ENCODE measurements around the gene FAM118A.
A peak's percentile ranks its signal among the peaks of the same experiment; 100 is the strongest.
"Not testable (repeated sequence)": the region's sequence is repeated elsewhere in the genome, so short reads cannot be mapped to it uniquely, and the experiment has no call there.

The FAM118A gene

DNA sequence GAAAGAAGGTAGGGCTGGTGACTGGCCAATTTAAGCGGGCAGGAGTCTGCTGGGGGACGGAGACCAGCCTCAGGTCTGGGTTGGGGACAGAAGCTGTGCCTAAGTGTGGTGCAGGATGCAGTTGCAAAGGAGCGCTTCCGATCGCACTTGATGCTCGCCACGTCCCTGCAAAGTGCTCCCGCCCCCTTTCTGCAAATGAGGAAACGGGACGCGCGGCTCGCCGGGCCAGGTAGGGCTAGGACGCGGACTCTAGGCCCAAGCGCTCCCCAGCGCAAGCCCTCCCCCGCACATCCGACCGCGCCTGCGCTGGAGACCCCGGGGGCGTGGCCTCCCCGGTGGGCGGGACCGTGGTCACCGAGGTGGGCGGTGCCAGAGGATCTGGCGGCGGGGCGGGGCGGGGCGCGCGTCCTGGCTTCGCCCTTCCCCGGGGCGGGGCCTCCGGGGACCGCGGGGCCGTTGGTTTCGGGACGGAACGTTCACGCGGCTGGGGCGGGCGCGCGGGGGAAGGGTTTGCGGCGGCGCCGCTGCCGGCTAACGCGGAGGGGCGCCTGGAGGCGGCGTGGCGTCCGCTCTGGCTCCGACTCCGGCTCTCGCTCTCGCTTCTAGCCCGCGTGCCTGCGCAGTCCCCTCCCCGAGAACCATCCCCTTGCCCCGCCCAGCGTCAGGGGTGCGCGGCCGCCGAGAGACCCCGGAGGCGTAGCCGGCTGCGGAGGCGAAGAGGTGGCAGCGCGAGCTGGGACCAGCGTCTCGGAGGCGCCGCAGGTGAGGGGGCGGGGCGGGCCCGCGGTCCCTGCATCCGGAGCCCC lies at the start of gene FAM118A:
FAM118A (plus strand) TSS at position 513 of the 806 bp plus-strand sequence. CDS start 12,446 bp downstream, outside the sequence.
- peak; percentile 95 for DNase-seq (ENCODE audit: low spot score)

DNA sequence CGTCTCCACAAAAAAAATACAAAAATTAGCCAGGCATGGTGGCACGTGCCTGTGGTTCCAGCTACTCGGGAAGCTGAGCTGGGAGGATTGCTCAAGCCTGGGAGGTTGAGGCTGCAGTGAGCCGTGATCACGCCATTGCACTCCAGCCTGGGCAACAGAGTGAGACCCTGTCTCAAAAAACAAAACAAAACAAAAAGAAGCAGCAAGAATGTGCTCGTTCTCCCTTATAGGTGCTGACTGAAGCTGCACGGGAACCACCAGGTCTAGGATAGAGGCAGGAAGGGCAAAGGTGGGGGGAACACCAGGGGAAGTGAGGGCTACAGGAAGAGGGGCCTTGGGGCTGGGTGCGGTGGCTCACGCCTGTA lies 49.4 kb upstream of the FAM118A start:
- not testable (repeated sequence) for DNase-seq (ENCODE audit: low spot score)

DNA sequence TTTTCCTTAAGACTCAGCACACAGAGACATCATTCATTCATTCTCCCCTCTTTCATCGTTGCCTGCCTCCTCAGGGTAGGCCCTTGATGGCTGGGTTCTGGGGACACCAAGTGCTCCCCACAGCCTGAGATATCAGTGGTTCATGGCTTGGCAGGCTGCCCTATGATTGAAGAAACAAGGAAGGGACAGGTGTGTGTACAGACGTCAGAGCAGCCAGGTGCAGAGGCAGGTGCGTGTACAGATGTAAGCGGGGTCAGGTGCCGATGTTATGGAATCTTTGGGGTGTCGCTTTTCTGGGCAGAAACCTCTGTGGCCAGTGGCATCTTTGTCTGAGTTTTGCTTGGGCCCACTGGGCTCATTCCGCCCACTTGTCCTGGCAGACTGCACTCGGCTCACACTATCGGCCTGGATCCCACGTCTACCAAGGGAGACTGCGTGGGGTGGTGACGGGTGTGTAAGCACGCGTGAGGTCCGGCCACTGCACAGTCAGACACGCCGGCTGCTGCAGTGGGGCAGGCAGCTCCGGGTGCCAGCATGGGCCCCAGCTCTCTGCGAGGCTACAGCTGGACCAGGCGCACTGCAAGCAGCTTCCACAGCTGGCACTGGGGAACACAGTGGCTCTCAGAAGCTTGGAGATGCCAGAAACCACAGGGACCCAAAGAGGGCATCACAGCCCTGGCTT lies 48.2 kb upstream of the FAM118A start:
- no peak for DNase-seq (ENCODE audit: low spot score)

DNA sequence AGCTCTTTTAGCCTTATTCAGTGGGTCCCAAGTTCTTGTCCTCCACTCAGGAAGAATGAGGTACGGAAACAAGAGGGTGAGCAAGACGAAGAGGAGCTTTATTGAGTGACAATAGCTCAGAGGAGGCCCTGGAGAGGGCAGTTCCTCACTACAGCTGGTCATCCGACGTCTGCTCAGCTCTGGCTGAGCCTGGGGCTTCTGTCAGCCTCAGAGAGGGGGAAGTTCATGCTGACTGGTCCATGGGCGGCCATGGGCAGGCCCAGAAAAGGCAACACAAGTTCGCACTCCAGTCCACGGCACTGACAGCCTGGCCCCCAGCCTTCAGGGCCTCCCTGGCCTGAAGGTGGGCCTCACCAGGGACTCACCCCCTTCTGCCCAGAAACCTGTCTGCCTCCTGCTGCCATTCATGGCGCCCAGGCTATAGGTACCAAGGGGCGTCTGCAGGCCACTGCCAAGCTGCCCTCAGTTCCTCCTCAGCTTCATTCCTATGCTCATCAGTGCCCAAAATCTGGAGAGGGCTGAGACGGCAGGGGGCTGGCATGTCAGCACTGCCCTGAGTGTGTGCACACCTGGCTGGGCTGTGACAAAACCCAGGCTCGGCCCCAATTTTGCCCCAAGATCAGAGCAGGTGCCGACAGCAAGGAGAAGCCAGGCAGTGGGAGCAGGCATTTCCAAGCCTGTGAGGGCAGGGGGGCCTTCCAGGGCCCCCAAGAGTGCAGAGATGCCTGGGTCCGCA lies 47.4 kb upstream of the FAM118A start:
- no peak for DNase-seq (ENCODE audit: low spot score)

DNA sequence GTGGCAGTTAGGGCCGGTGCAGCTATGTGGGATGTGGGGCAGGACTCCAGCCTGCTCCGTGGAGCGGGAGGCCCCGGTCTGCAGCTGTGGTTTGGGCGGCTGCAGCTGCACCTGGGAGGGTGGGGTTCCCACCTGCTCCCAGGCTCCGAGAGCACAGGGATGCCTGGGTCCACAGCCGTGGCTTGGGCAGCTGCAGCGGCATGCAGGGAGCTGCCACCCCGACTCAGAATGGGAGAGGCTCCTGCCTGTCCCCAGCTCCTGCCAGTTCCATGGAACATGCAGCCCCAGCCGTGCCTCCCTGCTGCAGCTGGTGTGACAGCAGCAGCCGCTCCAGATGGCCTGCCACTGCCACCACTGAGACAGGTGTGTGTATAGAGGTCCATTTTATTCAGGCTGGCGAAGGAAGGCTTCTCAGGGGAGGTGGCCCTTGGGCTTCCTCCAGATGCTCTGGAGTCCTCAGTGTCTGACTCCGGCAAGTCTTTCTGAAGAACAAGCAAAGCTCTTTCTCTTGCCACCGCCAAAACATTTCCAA lies 46.7 kb upstream of the FAM118A start:
- DNase-seq (ENCODE audit: low spot score) = no peak

DNA sequence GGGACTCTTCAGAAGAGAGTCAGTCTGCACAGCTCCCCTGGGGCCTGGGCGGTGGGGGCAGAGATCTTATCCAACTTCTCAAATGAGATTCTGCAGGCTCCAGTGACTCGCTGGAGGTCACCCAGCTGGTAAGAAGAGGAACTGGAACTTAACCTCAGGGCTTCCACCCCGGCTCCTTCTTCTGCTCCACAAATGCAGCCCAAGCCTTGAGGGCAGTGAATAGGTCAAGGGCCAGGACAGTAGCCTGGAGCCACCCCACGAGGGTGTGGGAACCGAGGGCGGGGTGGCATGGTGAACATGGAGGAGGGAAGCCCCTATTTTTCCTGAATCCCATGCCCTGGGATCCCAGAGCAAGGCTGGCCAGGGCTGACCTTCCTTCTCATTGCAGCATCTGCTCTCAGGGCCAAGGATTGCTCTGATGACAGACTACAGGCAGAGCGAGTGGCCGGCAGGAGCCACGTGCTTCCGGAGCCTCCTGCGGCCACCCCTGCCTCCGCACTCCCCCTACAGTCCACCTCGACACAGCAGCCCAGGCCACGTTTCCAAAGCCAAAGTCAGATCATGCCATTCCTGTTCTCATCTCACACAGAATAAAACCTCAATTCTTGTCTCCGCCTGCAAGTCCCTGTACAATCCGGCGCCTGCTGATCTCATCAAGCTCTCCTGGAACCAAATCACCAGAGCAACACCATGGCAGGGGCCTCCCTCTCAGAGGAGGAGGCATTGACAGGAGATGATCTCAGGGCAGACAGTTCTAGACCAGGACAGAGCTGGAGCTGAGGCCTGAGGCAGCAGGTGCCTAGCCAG lies 46.1 kb upstream of the FAM118A start:
- DNase-seq (ENCODE audit: low spot score) = no peak

DNA sequence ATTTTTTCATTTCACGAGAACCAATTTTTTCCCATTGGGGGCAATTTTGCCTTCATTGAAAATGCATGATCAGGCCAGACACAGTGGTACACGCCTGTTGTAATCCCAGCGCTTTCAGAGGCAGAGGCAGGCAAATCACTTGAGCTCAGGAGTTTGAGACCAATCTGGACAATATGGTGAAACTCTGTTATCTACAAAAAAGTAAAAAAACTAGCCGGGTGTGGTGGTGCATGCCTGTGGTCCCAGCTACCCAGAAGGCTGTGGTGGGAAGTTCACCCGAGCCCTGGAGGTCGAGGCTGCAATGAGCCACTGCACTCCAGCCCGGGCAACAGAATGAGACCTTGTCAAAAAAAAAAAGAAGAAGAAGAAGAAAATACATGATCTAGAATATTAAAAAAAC lies 44.2 kb upstream of the FAM118A start:
- DNase-seq (ENCODE audit: low spot score) = no peak

DNA sequence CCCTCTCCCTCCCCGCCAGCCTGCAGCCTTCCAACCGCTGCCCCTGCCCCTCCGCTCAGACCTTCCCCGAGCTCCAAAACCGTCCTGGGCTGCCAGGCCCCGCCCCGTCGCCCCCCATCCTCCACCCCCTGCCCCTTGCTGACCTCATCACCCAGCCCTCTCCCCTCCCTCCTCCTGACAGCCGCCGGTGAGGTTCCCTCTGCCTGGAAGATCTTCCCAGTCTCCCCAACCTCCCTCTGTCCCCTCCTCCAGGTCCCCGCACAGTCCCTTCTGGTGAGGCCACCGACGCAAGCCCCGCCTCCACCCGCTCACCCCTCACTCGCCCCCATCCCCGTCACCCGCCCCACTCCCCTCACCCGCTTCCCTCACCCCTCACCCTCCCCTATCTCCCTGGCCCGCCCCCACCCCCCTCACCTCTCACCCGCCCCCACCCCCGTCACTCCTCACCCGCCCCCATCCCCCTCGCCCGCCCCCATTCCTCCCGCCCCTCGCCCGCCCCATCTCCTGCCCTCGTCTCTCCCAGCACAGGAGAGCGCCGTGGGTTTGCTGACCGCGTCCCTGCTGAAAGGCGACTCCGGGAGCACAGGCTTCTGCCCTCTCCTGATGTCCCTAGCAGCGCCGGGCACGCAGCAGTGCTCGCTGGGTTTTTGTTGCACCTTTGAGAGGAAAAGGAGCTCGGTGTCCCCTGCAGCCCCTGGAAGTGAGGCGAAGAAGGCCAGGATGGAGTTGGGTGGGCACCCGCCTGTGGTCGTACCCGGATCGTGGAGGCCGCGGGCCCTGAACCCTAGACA lies 41.4 kb upstream of the FAM118A start:
- no peak for DNase-seq (ENCODE audit: low spot score)

DNA sequence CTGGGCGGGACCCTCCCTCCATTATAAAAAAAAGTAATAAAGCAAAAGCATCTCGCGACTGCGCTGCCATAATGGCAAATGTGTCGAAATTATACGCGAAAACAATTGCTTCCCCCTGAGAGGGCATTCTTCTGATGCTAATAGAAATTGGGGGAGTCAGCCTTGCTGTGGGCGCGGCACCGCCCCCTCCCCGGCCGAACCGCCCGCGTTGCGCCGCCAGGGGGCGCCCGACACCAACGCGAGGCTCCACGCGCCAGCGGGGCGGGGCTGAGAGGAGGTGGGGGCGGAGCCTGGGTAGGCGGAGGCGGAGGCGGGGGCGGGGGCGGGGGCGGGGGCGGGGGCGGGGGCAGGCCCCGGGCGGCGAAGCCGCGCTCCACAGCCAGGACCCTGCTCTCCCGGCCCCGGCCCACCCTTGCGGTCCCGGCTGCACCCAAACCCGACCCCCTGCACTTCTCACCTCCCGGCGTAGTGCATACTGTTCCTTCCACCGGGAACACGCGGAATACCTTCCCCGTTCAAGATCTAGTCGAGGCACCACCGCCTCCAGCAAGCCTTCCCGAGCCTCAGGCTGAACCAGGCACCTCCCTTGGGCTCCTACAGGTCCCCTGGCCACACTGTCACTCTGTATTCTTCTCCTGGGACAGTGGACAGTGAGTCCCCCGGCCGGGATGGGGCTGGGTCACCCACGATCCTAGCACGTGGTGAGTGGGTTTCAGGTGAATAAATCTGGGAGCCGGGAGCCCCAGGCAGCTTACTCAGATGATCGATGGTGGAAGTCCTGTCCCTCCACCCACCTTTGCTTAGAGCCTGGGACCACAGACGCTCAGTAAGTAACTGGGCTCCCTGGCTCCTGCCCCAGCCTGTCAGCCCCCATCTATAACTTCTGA lies 40.5 kb upstream of the FAM118A start:
- peak; percentile 85 for DNase-seq (ENCODE audit: low spot score)

DNA sequence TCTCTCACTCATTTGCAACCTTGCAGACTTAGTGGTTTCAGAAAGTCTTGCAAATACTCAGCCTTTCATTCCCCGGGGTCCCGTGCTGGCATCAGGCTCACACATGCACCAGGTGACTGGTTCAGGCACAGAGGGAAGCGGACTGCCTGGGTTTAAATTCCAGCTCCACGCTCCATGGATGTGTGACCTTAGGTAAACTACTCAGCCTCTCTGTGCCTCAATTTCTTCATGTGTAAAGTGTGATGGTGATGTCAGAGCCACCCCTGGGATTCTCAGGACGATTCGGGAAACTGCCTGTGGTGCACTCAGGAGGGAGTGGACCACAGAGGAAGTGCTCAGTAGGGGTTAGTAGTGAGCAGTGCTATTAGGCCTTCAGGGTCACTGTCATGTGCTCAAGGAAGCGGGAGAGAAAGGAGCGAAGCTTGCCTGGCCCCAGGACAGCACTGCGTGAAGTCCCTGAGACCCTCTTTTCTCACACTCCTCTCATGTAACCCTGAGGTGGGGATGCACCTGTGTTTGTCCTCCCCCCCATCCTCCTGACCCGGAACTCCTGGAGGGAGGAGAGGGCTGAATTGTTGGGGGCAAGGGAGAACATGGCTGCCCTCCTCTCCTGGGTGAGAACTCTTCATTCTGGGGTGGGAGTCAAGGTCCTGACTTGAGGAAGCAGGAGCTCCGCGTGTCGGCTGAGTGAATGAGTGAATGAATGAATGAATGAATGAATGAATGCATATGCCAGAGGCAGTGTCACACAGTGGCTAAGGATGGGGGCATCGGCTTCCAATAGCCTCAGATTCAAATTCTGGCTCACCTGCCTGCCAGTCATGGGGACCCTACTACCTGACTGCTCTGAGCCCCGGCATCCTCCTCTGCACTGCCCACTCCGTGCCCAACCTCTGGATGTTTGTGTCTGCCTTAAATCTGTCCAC lies 39.4 kb upstream of the FAM118A start:
- DNase-seq (ENCODE audit: low spot score) = no peak

DNA sequence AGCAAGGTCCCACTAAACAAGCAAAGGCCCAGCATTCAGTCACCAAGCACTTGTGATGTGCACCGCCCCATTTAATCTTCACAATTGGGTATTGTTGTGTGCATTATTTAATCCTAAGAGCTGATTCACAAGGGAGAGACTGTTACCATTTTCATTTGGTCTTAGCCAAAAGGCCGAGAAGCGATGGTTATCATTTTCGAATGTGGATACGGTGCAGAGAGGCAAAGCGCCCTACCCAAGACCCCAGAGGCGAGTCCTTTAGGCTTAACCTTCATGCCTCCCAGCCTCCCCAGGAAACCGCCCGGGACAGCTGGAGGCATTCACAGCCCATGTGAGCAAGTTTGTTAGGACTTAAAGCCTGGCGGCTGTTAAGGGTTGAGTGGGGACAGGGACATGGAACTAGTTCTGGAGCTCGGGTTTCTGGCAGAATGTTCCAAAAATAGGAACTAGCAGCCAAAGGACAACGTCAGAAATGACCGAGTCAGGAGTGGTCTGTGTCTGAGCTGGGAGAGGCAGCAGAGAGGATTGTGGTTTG lies 38.0 kb upstream of the FAM118A start:
- no peak for DNase-seq (ENCODE audit: low spot score)

DNA sequence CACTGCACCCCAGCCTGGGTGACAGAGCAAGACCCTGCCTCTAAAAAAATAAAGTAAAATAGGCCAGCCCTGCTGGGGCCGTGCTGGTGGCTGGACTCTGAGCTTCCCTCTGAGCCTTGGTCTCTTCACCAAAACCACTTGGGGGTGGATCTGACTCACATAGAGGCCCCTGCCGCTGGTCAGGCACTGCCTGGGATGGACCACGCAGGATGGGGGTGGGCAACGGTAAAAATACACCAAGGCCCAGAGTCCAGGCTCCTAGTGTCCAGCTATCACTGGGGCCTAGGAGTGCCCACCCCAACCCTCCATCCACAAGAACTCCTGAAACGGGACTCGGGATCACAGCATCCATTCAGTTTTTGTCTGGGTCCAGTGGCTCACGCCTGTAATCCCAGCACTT lies 37.2 kb upstream of the FAM118A start:
- no peak for DNase-seq (ENCODE audit: low spot score)

DNA sequence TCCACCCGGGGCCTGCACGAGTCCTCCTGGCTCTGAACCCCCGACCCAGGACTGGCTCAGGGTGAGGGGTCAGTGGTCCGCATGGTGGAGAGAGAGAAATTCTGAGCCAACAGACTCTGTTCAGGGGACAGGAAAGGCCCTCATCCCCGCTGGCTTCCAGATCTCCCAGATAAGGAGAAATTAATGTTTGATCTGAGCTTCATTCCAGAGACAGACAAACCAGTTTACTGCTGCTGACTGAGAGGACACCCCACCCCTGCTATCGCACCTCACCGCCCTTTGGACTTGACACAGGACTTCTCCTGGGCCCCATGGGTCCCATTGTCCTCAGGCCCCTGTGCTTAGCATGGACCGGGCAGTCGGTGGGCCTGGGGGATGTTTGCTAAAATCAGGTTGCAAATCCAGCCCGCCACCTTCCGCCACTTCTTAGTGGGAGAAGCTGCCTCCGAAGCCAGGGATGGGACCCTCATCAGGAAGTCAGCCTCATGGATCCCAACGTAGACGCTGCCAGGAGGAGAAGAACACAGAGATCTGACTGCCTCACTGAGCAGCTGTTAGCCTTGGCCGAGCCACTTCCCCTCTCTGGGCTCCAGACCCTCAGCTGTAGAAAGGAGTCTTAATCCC lies 36.2 kb upstream of the FAM118A start:
- DNase-seq (ENCODE audit: low spot score) = no peak

DNA sequence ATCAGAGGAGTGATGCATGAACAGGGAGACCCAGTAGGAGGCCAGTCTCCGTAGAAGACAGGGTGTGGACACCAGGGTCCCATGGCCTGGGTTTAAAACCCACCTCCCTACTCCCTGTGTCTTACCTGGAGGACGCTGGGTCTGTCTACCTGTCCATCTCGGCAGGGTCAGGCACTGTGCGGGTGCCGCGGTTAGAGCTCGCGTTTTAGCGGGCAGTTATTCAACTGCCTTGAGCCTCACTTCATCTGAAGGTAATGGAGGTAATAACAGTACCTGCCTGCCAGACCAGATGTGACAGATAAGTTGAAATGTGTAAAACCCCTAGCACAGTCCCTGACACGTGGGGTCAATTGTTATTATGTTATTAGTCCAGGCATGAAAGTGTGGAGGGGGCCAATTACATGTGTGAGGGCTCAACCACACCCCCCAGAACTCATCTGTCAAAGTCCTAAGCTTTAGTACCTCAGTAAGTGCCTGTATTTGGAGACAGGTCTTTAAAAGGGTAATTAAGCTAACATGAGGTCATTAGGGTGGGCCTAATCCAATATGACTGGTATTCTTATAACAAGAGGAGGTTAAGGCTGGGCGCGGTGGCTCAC lies 33.1 kb upstream of the FAM118A start:
- no peak for DNase-seq (ENCODE audit: low spot score)

DNA sequence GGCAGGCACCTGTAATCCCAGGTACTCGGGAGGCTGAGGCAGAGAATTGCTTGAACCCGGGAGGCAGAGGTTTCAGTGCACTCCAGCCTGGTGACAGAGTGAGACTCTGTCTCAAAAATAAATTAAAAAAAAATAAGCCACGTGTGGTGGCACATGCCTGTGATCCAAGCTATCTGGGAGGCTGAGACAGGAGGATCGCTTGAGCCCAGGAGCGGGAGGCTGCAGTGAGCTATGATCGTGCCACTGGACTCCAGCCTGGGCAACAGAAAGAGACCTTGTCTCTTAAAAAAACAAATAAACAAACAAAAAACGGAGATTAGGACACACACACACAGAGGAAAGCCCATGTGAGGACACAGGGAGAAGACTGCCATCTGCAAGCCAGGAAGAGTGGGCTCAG lies 32.0 kb upstream of the FAM118A start:
- DNase-seq (ENCODE audit: low spot score) = not testable (repeated sequence)

DNA sequence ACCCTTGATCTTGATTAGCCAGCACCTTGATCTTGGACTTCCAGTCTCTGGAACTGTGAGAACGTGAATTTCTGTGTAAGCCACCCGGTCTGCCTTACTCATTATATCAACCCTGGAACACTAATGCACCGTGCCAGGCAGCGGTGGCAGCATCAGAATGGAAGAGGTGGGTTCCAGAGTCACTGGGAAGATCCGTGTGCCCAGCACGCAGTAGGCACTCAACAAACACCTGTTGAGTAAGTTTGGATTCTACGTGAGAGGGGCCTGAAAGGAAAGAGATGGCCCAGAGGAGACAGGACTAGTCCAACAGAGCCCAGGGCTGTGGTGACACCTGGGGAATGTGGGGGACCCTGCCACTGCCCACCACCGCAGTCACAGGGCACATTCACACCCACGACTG lies 31.6 kb upstream of the FAM118A start:
- DNase-seq (ENCODE audit: low spot score) = no peak

DNA sequence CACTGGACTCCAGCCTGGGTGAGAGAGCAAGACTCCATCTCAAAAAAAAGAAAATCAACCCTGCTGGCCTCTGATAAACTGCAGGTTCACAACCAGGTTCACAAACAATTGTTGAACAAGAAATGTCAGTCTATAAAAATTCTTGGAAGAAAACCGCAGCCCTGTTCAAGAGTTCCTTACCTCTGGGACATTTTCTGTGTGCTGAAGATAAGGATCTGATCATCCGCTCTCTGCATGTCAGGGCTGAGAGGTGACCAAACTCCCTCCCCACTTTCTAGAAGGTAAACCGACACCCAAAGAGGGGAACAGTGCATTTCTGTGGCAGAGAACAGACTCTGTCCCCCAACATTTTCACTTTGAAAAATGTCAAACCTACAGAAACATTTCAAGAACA lies 29.1 kb upstream of the FAM118A start:
- no peak for DNase-seq (ENCODE audit: low spot score)

DNA sequence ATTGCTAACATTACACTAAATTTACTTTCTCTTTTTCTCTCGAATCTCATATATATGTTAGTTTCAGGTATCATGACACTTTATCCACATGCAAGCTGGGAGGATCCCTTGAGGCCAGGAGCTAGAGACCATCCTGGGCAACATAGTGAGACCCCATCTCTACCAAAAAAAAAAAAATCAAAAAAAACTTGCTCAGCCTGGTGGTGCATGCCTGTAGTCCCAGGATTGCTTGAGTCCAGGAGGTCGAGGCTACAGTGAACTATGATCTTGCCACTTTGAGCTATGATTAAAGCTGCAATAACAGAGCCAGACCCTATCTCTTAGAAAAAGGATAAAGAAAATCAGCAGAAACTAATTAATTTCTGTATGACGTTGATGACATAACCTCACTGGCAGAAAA lies 28.7 kb upstream of the FAM118A start:
- DNase-seq (ENCODE audit: low spot score) = no peak
